Left hindlimb (tissue), 1 donor: Measurements from ENCODE around the gene ARMH3.

ENCODE experiments used
- DNase-seq: peaks from one replicate; pipeline ENCODE4 v3.0.0-alpha.2; 2018

Gene ARMH3

GRCh38 chr10:101894266-101894665 is 161.7 kb downstream of the ARMH3 start:
- DNase-seq = no peak

- DNase-seq = no peak
Observed at GRCh38 chr10:101893510-101894120, 162.4 kb downstream of the ARMH3 start.

GRCh38 chr10:101892782-101893391 is 163.1 kb downstream of the ARMH3 start:
- DNase-seq = no peak

- DNase-seq = peak; percentile 72
Observed at GRCh38 chr10:101889256-101890210, 166.4 kb downstream of the ARMH3 start.

GRCh38 chr10:101888251-101888949 is 167.6 kb downstream of the ARMH3 start:
- DNase-seq = no peak

- no peak for DNase-seq
Observed at GRCh38 chr10:101887775-101888174, 168.2 kb downstream of the ARMH3 start.

GRCh38 chr10:101886521-101887312 is 169.3 kb downstream of the ARMH3 start:
- no peak for DNase-seq

GRCh38 chr10:101881036-101881774 is 174.8 kb downstream of the ARMH3 start:
- no peak for DNase-seq

GRCh38 chr10:101880232-101880573 is 175.8 kb downstream of the ARMH3 start:
- DNase-seq = no peak

- no peak for DNase-seq
Observed at GRCh38 chr10:101879456-101880231, 176.3 kb downstream of the ARMH3 start.

GRCh38 chr10:101878869-101879268 is 177.1 kb downstream of the ARMH3 start:
- no peak for DNase-seq

- no peak for DNase-seq
Observed at GRCh38 chr10:101875068-101875688, 180.8 kb downstream of the ARMH3 start.

GRCh38 chr10:101874252-101874651 is 181.7 kb downstream of the ARMH3 start:
- no peak for DNase-seq

GRCh38 chr10:101867931-101868330 is 188.0 kb downstream of the ARMH3 start:
- no peak for DNase-seq

- no peak for DNase-seq
Observed at GRCh38 chr10:101859530-101859929, 196.4 kb downstream of the ARMH3 start.

- no peak for DNase-seq
Observed at GRCh38 chr10:101858723-101859500, 197.1 kb downstream of the ARMH3 start.

GRCh38 chr10:101857802-101858476 is 198.0 kb downstream of the ARMH3 start:
- DNase-seq = no peak

- no peak for DNase-seq
Observed at GRCh38 chr10:101856626-101857025, 199.3 kb downstream of the ARMH3 start.
